HG03460 (cell line): Measurements from ENCODE around the gene CSF1R.

Experiments
- ATAC-seq: cut with Tn5 transposase; IDR thresholded peaks from one replicate; pipeline ENCODE4 v1.9.1; 2021; ENCODE audit not compliant: unreplicated experiment

The CSF1R gene

DNA sequence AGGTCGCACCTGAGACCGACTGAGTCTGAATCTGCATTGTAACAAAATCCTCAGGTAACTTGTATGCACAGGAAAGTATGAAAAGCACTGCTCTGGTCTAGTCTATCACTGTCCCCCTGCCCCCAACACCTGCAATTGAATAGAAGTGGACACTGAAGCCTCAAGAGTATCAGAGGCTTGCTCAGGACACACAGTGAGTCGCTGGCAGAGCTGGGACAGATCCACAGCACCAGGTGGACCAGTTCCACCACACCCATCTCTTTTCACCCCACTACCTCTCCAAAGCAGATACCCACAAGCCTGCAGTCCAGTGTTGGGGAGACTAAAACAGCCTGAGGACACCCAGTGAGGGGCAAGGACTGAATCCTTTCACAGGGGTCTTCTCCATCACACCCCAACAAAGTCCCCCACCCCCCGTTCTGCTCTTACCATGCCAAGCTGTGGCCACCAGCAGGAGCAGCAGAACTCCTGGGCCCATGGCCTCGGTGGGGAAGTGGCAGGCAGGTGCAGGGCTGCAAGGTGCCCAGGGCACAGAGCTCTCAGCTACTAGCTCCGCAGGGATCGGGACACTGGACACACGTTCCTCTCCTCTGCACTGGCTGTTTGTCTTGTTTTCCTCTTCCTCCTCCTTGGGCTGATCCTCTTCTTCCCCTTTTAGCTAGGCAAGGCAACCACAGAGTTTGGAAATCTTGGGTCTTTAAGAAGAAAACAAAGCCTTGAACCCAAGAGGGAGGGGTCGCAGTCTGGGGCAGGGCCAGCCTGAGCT lies at the start of gene CSF1R:
TSS of gene CSF1R (minus strand) at position 605 of the 766 bp plus-strand sequence. CDS start at position 478, 127 bp downstream.
- ATAC-seq: no peak

DNA sequence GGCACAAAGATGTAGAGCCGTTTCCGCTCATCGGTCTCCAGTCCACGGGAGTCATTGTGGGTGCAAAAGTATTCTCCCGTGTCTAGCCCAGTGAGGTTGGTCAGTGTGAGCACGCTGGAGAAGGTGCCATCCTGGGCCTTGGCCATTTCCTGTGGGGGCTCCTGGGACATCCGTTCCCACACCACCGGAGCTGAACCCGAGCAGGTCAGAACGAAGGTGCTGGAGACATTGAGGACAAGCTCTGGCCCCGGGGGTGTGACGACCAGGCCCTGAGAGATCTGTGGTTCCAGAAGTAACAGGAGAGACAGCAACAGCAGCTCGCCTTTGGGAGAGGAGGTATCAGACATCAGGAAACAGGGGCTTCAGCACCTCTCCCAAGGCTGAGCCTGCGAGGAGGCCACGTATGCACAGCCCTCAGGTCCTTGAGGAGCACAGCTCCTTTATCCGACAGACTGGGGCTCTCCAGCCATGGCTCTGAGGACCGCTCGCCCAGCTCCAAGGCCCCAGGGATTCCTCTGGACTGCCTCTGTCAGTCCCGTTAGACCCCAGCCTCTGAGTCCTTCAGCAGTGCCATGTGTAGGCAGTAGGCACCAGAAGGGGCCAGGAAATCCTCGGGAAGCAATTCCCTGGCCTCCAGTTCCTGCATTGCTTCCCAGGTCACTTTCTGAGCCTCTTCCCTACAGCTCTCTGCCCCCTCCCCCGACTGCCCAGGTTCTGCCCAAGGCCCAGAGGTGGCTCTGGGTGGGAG lies 49.4 kb upstream of the CSF1R start:
- ATAC-seq: no peak

- no peak for ATAC-seq
Measured at GRCh38 chr5:150134198-150134588, 47.8 kb upstream of the CSF1R start.

GRCh38 chr5:150133581-150134197 lies 47.3 kb upstream of the CSF1R start:
- ATAC-seq: no peak

DNA sequence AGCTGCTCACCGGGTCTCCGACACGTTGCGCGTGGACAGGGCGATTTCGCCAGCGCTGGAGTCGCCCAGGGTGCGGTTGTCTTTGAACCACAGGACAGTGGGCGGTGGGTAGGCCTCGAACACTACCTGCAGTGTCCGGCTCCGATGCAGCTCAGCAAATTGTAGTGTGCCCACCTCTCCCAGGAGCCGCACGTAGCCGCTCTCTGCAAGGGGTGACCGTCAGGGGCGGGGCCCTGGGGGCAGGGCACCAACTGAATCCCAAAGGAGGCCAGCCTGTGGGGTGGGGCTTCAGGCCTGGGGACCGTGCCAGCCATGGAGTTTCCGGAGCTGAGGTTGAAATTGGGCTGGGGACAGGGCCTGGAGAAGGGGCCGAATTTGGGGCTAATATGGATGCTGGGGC lies 46.4 kb upstream of the CSF1R start:
- no peak for ATAC-seq

GRCh38 chr5:150131978-150132694 lies 45.8 kb upstream of the CSF1R start:
- ATAC-seq: no peak

DNA sequence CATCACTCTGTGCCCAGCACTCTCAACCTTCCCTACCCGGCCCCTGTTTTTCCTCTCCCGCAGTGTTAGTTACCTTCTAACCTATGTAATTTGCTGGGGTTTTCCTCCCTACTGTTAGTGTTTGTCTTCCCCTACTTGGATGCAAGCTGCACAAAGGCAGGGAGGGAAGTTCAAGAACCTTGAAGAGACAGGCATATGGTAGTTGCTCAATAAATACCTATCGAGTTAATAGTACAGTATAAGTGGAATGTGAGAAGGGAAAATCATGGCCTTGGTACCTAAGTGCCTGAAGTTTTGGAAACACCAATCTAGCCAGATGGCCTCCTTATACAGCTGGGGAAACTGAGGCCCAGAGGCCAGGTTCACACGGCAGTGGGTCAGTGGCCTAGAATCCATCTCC lies 45.1 kb upstream of the CSF1R start:
- no peak for ATAC-seq

DNA sequence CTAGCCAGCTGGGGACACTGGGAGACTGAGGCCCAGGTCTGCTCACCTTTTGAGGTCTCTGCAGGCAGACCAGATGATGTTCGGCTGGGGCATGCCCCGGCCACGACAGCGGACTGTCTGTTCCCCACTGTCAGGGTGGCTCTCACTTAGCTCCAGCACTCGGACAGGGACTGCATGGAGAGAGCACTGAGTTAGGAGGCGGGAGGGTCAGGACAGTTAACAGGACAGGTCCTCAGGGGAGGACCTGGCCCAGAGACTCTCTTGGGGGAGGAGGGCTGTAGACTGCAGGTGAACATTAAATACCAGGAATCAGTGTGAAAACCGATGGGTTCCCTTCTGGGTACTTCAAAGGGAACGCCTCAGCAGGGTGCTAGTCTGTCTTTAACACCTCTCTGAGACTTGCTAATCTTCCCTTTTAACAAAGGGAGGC lies 44.2 kb upstream of the CSF1R start:
- ATAC-seq: no peak

DNA sequence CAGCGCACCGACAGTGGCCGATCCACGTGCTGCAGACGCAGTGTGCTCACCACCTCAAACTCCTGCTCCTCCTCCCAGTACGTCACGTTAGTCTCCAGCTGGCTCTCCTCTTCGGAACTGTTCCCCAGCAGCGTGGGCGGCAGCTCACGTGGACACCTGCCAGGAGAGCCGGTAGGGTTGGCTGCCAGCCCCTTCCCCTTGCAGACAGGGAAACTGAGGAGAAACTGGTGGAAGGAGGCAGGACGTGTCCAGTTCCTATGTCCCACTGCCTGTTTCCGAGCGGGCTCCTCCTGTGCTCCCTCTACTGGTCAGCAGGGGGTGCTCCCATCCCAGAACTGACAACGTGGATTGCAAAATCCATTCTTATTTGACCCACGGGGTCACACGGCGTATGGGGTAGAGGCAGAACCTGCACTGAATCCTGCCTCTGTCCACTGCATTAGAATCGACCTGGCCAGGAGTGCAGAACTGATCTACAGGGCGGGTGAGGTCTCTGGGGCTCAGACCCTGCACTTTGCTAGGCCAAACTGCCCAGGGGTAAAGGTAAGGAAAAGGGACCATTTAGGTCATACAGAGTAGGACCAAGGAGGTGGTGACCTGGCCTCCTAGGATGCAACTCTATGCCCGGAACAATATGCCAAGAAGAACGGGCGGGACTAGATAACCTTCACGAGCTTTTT lies 43.6 kb upstream of the CSF1R start:
- no peak for ATAC-seq

- no peak for ATAC-seq
Measured at GRCh38 chr5:150129454-150129812, 43.1 kb upstream of the CSF1R start.

GRCh38 chr5:150126921-150127265 lies 40.5 kb upstream of the CSF1R start:
- ATAC-seq: no peak

DNA sequence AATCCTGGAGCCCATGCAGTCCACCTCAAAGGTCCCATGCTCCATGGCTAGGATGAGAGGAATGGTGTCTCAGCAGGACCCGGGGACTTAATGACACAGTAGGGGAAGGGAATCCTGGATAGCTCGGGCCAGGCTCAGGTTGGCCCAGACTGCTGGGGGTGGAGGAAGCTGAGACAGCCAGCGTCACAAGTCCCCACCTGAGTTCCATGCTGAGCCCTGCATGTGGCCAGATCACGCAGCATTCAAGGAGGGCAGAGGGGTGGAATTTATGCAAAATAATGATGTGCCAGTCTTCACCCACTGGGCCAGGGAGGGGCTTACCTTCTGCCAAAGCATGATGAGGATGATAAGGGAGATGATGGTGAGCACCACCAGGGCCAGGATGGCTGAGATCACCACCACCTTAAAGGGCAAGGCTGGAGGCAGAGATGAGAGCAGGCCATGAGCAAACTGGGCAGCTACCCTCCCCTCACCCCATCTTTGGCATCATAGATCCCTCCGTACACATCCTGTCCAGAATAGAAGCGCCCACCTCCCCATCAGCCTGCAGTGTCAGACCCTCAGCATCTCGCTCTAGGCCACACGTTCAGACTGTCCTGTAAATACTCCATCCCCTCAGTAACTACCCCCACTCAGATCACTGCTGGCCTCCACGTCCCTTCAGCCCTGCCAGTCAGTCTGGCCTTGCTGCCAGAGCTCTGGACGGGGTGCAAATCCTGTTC lies 40.0 kb upstream of the CSF1R start:
- ATAC-seq: no peak

DNA sequence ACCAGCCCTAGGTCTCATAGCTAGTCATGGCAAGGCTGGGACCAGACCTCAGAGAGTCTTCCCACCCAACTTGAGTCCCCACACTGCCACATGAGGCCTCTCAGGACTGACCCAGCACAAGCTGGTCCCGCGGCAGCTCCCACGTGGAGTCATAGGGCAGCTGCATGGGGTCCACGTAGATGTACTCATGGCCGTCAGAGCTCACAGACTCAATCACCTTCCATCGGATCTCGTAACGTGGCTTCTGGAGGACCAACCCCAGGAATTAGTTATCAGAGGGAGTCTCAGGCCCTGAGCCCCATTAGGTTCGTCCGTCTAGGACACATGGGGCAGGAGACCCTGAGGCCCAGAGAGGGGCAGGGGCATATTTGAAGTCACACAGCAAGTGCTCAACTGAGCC lies 39.0 kb upstream of the CSF1R start:
- no peak for ATAC-seq

DNA sequence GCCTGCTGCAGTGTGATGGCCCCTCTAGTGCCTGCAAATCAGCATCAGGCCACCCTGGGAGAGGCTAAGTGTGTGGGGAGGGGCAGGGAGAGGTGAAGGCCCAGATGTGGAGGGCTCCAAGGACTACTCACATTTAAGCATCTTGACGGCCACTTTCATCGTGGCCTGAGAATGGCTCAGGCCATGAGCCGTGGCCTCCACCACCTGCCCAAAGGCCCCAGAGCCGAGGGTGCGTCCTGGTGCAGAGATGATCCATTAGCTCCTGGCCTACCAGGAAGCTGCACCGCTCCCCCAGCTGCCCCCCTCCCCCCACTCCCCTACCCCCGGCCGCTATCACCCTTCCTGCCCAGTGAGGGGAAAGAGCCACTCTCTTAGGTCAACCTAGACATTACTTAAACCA lies 38.2 kb upstream of the CSF1R start:
- ATAC-seq: no peak

DNA sequence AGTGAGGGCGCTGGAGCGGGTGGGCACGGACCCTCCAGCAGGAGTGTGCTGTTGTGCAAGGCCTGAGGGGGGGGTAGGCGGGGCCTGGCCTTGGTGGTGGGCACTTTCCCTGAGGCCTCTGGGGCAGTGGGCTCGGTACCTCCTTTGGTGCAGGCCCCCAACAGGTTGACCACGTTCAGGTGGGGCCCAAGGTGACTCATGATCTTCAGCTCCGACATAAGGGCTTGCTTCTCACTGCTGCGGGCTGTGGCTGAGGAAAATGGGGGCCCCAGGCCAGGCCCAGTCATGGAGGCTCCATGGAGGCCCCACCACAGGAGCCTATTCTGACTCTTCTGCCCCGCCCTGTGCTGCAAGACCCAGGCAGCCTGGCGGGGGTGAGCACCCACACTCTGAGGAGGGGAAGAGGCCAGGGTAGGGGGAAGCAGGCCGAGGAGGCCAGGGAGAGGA lies 37.8 kb upstream of the CSF1R start:
- no peak for ATAC-seq

DNA sequence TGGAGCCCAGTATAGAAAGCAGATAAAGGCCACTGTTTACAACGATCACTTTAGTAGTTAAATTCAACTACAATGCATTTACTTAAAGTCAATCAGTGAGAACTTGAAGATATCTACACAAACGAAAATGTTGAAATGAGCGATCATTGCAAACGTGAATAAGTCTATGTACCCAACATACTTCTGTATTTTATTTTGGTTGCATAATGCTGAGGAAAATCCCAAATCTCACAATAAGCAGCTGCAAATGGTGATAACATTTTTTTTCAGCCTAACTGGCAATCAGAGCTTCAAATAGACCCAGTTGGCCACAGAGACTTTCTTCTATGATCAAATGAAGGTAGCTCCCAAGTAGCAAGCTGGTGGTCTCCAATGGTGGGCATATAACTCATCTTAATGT lies 37.2 kb upstream of the CSF1R start:
- no peak for ATAC-seq

DNA sequence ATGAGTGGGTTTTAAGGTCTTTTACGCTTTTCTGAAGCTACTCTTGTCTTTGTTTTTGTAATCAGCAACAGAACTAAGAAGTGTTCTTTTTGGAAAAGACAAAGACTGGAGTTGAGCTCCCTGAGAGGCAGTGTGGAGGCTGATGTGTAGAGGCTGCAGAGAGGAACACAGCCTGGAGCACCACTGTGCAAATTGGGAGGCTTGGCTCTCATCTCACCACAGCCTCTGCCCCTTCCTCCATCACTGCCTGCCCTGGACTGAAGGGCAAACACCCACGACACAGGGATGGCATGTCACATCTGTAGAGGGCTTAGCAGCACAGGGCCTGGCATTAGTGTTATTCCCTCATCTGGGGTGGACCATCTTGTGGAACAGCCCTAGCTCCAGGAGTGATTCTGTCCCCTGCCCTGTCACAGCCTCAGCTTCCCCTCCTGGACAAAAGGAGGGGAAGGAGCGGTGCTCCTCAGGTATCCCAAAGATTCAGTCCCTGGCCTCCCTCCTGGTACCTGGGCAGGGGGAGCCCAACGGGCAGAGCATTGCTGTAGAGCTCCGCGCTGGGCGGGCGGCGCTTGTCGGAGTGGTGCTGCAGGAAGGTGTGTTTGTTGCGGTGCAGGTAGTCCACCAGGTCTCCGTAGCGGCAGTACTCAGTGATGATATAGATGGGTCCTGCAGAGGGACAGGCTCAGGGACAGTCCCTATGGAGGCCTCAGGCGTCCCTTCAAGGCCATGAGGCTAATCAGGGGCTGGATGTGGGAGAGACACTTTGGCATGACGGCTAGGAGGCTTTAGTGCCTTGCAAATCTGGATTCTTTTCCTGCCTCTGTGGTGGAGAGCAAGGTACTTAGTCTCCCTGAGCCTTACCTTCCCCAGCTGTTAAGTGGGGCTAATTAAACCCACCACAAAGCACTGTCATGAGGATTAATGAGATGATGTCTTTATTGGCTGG lies 36.5 kb upstream of the CSF1R start:
- no peak for ATAC-seq

DNA sequence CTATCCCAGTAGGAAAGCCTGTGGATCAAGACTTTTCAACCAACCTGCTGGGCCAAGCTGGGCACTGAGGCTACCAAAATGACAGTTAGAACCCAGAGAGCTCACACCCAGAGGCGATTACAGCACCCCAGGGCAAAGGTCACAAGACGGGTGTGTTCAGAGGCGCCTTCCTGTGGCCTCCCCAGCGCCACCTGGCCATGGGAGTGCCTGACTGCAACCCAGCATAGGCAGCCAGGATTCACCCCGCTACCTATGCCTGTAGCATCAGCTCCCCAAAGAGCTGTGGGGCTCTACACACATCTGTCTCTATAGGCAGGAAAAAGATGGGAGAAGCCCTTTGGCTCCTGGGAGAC lies 35.8 kb upstream of the CSF1R start:
- no peak for ATAC-seq

DNA sequence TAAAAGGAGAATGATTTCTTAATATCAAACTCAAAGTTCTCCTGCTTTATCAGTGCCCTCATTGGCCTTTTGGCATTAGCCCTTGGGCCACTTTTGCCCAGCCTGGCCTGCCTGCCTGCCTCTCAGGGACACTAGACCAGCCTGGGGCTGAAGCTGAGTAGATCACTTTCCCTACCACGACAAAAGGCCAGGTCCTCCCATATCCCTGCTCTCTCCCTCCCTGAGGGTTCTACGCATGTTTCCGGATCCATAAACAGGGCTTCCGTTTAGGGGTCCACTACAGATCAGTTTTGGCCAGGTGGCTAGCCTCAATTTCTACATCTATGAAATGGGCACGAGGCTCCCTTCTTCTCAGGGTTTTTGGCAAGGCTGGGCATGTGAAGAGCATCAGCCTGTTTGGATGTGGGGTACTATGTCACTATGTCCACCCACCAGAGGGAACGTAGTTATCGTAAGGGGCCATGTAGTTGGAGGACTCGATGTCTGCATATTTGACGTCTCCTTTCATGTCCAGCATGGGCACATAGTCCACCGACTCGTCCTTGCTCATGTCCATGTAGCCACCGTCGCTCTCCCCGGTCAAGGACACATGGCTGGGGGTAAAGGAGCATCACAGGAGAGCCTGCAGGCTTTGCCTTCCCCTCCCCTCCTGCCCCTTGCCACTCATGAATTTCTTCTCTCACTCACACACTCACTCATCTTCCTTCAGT lies 35.2 kb upstream of the CSF1R start:
- no peak for ATAC-seq
